LNCAP (cell line): Measurements from ENCODE around the gene TP53TG5.

ENCODE experiments used
- CTCF ChIP-seq: fragments of 450-650 bp; IDR thresholded peaks from 2 replicates; pipeline ENCODE4 v1.5.1; 2017; ENCODE audit warnings: mild to moderate bottlenecking

TP53TG5 gene

DNA sequence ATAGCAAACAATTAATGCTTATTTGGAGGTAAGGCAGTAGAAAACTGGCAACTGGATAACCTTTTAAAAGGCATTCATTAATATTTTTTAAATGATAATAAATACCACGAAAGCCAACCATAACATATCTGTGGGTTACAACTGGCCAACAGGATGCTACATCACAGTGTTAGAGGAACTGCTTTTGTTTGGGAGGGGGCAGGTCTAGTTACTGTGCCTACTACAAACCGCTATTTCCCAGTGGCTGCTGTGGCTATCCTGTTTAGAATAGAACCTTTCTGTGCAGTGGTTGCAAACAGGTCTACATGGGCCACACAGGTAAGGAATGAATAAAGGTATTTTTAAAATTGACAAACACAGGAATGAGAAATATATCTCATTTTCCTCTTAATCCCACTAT, 38.8 kb upstream of the TP53TG5 start:
- TF ChIP-seq CTCF: no peak

- no peak for TF ChIP-seq CTCF
Observed at GRCh38 chr20:45415822-45416637, 37.9 kb upstream of the TP53TG5 start, which contains the start of gene PIGT. Gene PIGT, plus strand, starts transcription at chr20:45416141. Its CDS starts 16 bp downstream, at chr20:45416157.

DNA sequence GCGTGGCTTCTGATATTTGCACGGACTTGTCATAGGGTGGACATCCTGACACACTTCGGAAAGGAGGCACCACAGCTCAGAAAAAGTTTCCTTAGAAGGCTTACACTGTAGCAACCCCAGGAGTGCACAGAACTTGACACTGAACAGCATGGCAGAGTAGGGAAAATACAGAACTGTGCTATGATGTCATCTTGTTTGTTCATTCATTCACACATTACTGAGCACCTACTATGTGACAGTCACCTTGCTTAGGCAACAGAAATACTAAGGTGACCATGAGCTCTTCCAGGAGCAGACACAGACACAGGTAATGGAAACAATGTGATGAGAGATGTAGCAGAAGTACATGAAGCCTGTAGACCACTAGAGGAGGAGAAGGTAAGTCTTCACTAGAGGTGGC, 35.4 kb upstream of the TP53TG5 start:
- no peak for TF ChIP-seq CTCF

DNA sequence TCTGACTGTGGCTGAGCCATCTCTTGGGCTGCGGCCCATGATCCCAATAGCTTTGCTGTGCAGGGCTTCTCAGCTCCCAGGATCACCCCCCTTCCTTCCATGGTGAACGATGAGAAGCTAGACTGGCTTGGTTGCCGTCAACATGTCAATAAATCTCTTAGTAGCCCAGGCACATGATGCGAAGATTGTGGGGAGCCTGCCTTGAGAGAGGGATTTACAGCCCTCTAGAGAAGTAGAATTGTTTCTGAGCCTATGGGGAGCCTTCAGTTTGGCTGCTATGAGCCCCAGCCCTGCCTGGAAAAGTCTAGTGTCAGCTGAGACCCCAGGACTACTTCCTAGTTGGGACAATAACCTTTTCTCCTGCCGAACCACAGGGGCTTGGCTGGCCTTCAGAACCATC, 34.5 kb upstream of the TP53TG5 start:
- no peak for TF ChIP-seq CTCF

GRCh38 chr20:45410887-45411286, 32.8 kb upstream of the TP53TG5 start:
- no peak for TF ChIP-seq CTCF

- TF ChIP-seq CTCF: no peak
Observed at GRCh38 chr20:45409521-45410272, 31.6 kb upstream of the TP53TG5 start.

DNA sequence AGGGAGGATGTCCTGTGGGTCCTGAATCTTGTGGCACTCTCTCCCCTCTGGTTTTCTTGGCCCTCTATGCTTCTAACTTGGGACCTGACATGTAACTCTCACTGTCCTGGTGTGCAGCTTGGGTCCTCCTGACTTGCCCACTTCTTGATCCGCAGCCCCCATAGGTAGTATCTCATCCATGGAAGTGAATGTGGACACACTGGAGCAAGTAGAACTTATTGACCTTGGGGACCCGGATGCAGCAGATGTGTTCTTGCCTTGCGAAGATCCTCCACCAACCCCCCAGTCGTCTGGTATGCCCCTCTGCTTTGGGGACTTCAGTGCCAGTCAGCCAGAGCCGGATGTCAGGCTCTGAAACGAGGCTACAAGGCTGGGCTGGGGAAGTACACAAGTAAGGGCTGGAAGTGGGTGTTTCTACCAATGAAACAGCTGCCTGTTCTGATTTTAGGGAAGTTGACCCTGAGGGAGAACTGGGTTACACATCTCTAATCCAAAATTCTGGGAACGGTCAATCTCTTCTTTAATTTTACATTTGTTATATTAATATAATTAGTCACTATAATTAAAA, 30.6 kb upstream of the TP53TG5 start:
- TF ChIP-seq CTCF: no peak
